ENCODE measurements around the gene KRT81. TPM values are rescaled to one million over a fixed set of nuclear protein-coding genes. Genes with fewer than 3 reads are reported as not detected.

Gene KRT81
- total RNA-seq, 1 donor from 2014 or later = not detected

- H3K27ac ChIP-seq = no peak overlapping the region
- H3K27ac Mint-ChIP-seq = peak overlapping the region; percentile 64
- no peaks in the 10 kb centered on the region for H3K9me3 ChIP-seq (ENCODE audit: low read depth)
- H3K4me3 Mint-ChIP-seq = no peak overlapping the region
- no peak overlapping the region for H3K9ac ChIP-seq
- no peaks in the 10 kb centered on the region for H3K4me1 ChIP-seq
- DNase-seq (ENCODE audit: low spot score) = no peak
- H3F3A ChIP-seq (ENCODE audit: low read depth) = no peaks in the 10 kb centered on the region
- no peak overlapping the region for H2AFZ ChIP-seq (replicated peaks)
- H3K4me1 Mint-ChIP-seq = no peaks in the 10 kb centered on the region
- no peaks in the 10 kb centered on the region for H4K20me1 ChIP-seq (ENCODE audit: low read depth)
- H3K27me3 Mint-ChIP-seq (ENCODE audit: insufficient read depth, low read depth) = peaks cover 3% of the 10 kb centered on the region
- H3K27me3 ChIP-seq = no peaks in the 10 kb centered on the region
- H3K4me3 ChIP-seq = no peak overlapping the region
- no peaks in the 10 kb centered on the region for H3K36me3 Mint-ChIP-seq
- TF ChIP-seq EZH2 (IDR thresholded peaks at IDR 0.05) (no peak), EZH2phosphoT487 (IDR thresholded peaks at IDR 0.05) (no peak)
- TF ChIP-seq, protein P1, sequence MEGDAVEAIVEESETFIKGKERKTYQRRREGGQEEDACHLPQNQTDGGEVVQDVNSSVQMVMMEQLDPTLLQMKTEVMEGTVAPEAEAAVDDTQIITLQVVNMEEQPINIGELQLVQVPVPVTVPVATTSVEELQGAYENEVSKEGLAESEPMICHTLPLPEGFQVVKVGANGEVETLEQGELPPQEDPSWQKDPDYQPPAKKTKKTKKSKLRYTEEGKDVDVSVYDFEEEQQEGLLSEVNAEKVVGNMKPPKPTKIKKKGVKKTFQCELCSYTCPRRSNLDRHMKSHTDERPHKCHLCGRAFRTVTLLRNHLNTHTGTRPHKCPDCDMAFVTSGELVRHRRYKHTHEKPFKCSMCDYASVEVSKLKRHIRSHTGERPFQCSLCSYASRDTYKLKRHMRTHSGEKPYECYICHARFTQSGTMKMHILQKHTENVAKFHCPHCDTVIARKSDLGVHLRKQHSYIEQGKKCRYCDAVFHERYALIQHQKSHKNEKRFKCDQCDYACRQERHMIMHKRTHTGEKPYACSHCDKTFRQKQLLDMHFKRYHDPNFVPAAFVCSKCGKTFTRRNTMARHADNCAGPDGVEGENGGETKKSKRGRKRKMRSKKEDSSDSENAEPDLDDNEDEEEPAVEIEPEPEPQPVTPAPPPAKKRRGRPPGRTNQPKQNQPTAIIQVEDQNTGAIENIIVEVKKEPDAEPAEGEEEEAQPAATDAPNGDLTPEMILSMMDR (IDR thresholded peaks at IDR 0.05) = no peak
- peaks cover 3% of the 10 kb centered on the region for H3K9me3 Mint-ChIP-seq
- no peaks in the 10 kb centered on the region for H3K79me2 ChIP-seq (ENCODE audit: low read depth)
- H3K4me2 ChIP-seq = no peak overlapping the region
- no peaks in the 10 kb centered on the region for H3K36me3 ChIP-seq
These were observed 44.4 kb upstream of the KRT81 start for GRCh38 chr12:52335598-52336262.

DNA sequence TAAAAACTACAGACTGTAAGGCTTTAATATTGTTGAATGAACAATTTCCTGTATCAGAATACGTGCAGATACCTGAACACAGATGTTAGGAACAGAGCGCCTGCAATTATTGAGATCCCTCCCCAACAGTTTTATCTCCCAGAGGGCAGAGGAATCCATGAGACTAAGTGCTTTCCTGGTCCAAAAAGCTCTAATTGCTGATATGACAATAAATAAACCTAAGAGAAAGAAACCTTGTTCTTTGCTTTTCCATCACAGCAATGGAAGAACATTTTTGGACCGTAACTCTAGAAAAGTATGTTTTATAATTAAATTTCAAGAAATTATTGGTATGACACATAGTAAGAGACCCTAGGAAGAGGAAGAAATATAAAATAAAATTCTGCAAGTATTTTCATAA lies 42.9 kb upstream of the KRT81 start:
- no peaks in the 10 kb centered on the region for H3K36me3 ChIP-seq

GRCh38 chr12:52333321-52333720 lies 42.0 kb upstream of the KRT81 start:
- Histone ChIP-seq H3K4me1 (no peaks in the 10 kb centered on the region), H3K27me3 (no peaks in the 10 kb centered on the region), H3K36me3 (no peaks in the 10 kb centered on the region), H2AFZ (replicated peaks) (no peak overlapping the region), H3K9me3 (ENCODE audit: low read depth) (no peaks in the 10 kb centered on the region), H4K20me1 (ENCODE audit: low read depth) (no peaks in the 10 kb centered on the region), H3K9ac (no peak overlapping the region), H3K79me2 (ENCODE audit: low read depth) (no peaks in the 10 kb centered on the region), H3K27ac (no peak overlapping the region), H3K4me3 (no peak overlapping the region), H3F3A (ENCODE audit: low read depth) (no peaks in the 10 kb centered on the region), H3K4me2 (no peak overlapping the region)
- Mint-ChIP-seq H3K36me3 (no peaks in the 10 kb centered on the region), H3K27ac (no peak overlapping the region), H3K9me3 (peaks cover 3% of the 10 kb centered on the region), H3K27me3 (ENCODE audit: insufficient read depth, low read depth) (peaks cover 5% of the 10 kb centered on the region), H3K4me3 (no peak overlapping the region), H3K4me1 (no peaks in the 10 kb centered on the region)
- TF ChIP-seq EZH2phosphoT487 (IDR thresholded peaks at IDR 0.05) = no peak
- TF ChIP-seq EZH2 (IDR thresholded peaks at IDR 0.05) = no peak
- TF ChIP-seq, protein P1 (IDR thresholded peaks at IDR 0.05) = no peak
- DNase-seq (ENCODE audit: low spot score) = no peak

More for the DNA sequence above, 42.9 kb upstream of the KRT81 start:
- H3K4me1 Mint-ChIP-seq = no peaks in the 10 kb centered on the region
- Histone ChIP-seq H3K4me1 (no peaks in the 10 kb centered on the region), H3K27me3 (no peaks in the 10 kb centered on the region), H3K4me2 (no peak overlapping the region), H3K79me2 (ENCODE audit: low read depth) (no peaks in the 10 kb centered on the region), H2AFZ (replicated peaks) (no peak overlapping the region), H3K4me3 (no peak overlapping the region), H4K20me1 (ENCODE audit: low read depth) (no peaks in the 10 kb centered on the region), H3K9ac (no peak overlapping the region), H3F3A (ENCODE audit: low read depth) (no peaks in the 10 kb centered on the region), H3K27ac (no peak overlapping the region), H3K9me3 (ENCODE audit: low read depth) (no peaks in the 10 kb centered on the region)
- no peak overlapping the region for H3K4me3 Mint-ChIP-seq
- H3K9me3 Mint-ChIP-seq = peaks cover 3% of the 10 kb centered on the region
- peaks cover 5% of the 10 kb centered on the region for H3K27me3 Mint-ChIP-seq (ENCODE audit: insufficient read depth, low read depth)
- no peaks in the 10 kb centered on the region for H3K36me3 Mint-ChIP-seq
- no peak overlapping the region for H3K27ac Mint-ChIP-seq
- TF ChIP-seq EZH2 (IDR thresholded peaks at IDR 0.05) (no peak), EZH2phosphoT487 (IDR thresholded peaks at IDR 0.05) (no peak)
- TF ChIP-seq, protein P1 (IDR thresholded peaks at IDR 0.05) = no peak
- DNase-seq (ENCODE audit: low spot score) = no peak

All from neural progenitor cell (in vitro differentiated cells).